Cerebellar cortex (tissue), 1 donor: ENCODE data around the gene NTSR2.

Source experiments
- DNase-seq: peaks from one replicate; pipeline ENCODE4 v3.0.0-alpha.2; 2015; ENCODE audit warnings: low spot score

NTSR2 gene, protein sequence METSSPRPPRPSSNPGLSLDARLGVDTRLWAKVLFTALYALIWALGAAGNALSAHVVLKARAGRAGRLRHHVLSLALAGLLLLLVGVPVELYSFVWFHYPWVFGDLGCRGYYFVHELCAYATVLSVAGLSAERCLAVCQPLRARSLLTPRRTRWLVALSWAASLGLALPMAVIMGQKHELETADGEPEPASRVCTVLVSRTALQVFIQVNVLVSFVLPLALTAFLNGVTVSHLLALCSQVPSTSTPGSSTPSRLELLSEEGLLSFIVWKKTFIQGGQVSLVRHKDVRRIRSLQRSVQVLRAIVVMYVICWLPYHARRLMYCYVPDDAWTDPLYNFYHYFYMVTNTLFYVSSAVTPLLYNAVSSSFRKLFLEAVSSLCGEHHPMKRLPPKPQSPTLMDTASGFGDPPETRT

DNA sequence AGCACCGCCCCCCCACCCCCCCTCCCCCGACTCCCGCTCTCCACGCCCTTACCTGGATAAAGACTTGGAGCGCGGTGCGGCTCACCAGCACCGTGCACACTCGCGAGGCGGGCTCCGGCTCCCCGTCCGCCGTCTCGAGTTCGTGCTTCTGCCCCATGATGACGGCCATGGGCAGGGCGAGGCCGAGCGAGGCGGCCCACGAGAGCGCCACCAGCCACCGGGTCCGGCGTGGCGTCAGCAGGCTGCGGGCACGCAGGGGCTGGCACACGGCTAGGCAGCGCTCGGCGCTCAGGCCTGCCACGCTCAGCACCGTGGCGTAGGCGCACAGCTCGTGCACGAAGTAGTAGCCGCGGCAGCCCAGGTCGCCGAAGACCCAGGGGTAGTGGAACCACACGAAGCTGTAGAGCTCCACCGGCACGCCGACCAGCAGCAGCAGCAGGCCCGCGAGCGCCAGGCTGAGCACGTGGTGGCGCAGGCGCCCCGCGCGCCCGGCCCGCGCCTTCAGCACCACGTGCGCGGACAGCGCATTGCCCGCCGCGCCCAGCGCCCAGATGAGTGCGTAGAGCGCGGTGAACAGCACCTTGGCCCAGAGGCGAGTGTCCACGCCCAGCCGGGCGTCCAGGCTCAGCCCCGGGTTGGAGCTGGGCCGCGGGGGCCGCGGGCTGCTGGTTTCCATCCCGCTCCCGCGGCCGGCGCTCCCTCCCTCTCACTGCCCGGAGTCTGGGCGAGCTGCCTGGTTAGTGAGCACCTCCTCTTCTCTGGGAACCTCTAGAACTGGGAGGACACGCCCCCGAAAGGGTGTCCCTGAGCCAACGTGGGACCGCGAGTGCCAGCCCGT is at the start of gene NTSR2:
Gene NTSR2, minus strand, starts transcription at position 742 of the 838 bp plus-strand sequence. Its CDS starts 66 bp downstream, at position 676.
- no peak for DNase-seq

DNA sequence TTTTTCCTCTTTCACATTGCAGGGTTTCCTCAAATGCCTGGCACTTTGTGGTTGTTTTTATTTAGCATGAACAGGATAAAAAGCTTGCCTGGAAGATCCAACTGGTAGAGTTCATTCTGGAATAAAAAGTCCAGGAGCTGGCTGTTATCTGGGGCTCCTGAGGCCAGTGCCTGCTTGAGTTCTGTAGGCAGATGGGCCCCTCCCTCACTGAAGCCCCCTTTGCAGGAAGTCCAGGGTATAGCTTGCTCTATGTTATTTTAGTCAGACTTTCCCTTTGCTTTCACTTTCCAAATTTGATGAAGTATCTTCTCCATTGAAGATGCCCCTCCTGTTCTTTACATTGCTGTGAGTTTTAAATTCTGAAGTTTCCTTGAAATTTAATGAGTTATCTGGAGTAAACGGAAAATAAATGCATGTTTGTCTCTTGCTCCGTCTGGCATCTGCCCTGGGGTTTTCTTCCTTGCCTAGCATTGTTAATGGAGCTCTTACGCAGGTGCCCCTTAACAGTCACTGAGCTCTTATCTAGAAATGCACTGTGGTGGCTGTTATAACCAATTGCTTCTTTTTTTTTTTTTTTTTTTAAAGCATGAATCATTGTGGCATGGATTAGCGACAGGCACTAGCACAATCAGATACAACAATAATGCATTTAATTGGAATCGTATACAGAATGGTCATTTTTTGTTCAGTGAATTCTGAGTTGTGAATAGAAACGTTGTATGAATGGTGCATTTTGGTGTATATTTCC is 49.4 kb upstream of the NTSR2 start:
- no peak for DNase-seq

DNA sequence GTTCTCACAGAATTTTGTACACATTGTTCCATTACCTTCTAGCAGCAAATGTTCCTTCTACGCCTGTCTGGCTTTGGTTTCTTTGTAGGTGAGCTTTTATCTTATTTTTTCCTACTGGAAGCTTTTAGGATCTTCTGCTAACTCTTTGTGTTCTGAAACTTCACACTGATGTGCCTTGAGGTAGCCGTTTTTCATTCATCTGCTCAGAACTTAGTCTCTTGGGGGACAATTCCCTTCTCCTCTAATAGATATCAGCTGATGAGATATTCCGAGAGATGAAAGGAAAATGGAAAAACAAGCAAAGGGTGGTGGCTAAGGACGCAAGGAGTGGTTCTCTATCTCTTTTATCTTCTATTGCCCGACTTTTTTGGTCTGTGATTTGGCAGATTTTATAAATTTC is 48.6 kb upstream of the NTSR2 start:
- no peak for DNase-seq

DNA sequence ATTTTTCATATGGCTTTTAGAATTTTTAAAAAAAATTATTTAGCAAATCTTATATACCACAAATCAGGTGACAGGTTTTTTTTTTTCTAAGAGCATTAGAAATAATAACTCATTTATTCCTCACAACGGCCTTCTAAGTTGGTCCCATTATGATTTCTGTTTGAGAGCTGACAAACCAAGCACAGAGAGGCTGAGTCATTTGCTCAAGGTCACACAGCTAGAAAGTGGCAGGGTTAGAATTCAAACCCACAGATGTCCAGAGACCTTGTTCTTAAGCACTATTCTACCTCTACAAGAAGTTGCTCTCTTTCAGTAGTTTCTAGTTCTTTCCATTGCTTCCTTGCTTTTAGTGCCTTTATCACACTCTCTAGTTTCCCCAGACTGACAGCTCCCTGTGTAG is 47.6 kb upstream of the NTSR2 start:
- DNase-seq: no peak

DNA sequence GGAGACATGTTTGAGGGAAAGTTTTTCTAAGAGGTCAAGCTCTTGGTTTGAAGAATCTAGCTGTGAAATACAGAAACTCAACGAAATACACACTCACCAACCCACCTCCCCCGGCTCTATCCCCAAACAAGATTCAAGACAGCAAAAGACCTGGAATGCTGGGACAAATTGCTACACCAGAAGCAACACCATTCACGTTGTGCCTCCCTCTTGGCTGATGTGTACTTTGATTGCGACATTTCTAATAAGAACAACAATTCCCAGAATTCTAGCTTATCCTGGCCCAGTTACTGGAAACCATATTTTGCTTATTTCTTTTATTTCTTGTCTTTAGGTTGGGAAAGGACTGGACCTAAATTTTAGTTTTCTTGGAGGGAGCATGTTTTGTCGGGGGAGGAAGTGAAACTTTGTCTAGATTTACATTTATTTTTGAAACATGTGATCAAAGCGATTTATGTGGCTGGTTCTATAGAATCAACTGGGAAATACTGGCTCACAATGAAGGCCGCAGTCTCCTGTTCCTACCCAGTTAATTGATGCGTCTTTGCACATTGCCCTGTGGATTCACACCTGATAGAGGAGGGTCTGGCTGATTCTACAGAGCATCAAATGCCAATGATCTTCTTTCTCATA is 46.8 kb upstream of the NTSR2 start:
- no peak for DNase-seq

DNA sequence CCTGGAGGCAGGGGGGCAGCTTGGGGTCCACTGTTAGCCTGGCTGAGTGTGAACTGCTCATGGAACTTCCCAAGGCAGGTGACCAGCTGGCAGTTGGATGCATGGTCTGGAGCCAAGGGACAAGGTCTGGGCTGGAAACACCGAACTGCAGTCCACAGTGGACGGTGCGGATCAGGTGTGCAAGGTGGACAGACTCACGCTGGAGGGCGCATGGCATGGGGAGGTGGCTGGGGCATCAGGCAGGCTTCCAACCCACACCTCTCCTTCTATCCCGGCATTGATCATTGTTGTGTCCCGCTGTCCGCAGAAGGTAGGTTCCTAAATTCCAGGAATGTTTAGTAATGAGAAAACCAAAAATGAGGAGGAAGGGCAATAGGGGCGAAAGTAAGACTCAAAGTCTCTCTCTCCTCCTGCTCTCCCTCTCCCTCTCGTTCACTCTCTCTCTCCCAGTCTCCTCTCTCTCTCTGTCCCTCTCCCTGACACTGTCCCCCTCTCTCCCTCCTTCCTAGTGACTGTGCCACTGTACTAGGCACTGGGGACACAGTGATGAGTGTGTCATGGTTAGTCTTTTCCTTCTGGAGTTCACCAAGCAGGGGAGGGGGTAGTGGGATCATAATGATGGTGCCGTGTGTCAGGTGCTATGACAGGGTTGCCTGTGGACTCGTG is 46.1 kb upstream of the NTSR2 start:
- DNase-seq: no peak

DNA sequence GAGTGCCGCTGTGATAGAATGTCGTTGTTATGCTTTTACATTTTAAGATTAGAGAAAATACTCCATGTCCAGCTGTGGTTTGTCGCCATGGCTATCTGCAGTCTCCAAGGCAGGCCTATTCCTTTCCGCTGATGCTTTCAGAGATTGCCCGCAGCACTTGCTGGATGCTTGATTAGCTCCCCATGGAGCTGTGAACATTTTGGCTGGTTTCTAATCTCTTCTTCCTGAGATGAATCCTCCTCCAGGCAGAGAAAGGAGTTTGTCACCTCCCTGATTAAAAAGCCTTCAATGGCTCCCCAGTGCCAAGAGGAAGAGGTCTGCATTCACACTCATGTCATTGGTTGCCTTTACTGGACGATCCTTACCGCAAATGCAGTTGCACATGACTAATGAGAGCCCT is 43.8 kb upstream of the NTSR2 start:
- DNase-seq: no peak

DNA sequence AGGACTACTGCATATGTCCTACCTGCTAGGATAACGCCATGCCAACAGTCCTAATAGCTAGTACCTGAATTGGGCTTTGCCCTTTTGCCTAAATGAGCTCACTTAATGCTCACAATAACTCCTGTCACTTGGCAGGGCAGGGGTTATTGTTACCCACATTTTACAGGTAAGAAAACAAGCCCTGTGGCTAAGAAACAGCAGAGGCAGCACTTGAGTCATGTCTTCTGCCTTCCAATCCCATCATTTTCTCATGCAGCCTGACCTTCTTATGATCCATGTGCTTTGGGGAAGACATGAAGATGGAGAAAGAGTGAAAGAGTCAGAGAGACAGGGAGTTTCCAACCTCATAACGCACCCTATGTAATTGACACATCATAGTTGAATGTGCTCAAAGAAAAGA is 42.9 kb upstream of the NTSR2 start:
- no peak for DNase-seq

DNA sequence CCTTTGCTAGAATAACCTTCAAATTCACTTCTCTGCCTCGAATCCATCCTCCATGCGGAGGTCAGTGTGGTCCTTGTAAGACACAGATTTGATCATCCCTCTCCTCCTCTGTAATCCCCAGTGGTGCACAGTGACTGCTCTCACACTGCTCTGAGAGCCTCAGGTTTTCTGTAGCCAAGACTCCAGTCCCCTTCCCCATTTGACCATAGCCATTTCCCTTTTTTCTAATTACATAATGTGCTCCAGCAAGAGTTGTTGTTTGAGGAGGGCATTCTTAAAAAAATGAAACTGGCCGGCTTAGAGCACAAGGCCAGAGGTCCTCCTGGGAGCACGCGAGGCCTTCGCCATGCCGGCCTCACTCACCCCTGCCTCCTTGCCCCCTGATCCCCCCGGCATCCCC is 41.8 kb upstream of the NTSR2 start:
- no peak for DNase-seq

DNA sequence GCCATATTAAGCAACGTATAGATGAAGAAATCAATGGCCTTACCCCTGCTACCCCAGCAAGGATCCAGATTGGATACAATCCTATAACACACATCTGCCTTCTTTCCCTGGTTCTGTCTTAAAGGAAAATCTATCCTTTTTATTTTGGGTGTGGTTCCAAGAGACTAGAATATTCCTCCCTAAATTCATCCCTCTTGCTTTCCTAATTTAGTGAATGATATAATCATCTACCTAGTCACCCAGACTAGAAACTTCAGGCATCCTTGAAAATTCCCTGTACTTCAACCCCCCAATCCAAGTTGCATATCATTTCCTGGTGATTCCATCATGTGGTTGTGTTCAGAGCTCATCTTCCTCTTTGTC is 41.3 kb upstream of the NTSR2 start:
- no peak for DNase-seq

DNA sequence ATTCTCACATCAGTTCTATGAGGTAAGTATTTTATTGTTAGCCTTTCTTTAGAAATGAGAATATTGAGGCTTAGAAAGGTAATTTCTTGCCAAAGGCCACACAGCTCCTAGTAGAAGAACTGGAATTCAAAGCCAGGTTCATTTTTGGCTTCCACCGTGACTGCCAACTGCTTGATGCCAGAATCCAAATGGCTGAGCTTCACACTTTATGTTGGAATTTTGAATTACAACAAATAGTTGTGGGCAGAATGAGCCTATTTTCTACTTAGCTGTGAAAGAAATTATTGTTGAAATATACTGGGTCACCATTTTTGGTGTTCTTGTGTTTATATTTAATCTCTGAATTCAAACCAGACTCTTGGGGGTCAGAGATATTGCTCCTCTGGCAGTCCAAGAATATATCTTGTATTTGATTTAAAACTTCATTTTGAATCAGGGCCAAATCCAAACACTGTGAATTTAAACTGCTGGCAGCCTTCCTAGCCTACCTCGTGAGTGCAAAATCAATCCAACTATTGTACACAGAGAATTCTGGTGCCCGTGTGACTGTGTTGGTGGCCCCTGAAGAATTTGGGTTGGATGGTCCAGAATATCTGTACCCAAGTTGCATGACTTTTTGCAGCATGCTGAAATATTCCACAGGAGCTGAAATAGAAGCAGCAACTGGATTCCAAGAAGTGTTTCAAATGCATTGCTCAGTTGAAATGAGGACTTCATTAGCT is 40.8 kb upstream of the NTSR2 start:
- peak; percentile 29 for DNase-seq

DNA sequence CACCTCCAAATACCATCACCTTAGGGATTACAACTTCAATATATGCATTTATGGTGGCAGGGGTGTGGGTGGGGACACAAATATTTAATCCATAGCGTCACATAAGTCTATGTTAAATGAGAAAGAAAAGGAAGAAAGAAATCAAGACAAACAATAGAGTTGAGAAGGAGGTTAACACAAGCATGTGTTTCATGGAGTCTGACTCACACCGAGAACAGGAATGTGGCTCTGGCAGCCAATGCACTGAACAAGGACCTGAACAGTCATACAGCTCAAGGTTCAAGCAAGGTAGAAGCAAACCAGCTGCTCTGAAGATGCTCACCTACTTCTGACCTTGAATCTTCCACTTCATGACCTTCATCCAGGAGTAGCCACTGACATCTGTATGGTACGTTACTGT is 40.2 kb upstream of the NTSR2 start:
- DNase-seq: no peak

DNA sequence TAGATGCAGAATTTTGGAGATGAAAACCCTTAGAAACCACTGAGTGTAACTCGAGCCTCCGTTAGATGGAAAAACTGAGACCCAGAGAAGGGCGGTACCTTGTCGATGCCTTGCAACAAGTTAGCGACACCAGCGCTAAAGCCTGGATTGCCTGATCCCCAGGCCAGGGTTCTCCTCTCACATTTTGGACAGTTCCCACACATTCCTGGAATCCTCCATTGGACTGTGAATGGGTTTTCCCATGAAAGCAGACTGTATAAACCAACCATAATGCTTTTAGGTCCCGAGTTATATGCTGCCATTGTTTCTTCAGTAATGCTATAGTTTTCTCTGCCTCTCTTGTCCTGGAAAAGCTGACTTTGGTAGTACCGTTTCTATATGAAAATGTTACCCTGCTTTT is 39.3 kb upstream of the NTSR2 start:
- no peak for DNase-seq

DNA sequence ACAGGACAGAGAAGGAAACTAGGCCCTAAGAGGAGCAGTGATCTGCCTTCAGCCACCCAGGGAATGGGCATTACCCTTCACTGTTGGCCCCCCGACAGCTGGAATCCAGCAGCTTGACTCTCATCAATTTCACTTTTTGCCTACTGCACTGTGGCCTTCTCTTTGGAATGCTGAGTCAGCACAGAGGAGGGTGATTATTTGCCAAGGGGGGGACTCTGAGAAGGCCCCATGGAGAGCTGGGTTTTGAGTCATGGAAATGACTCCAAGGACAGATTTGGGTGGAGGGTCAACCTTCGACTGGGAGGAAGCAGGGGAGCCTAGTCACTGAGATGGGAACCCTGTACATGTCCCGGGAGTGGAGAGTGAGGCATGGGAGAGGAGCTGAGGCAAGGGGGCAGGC is 38.1 kb upstream of the NTSR2 start:
- DNase-seq: no peak

DNA sequence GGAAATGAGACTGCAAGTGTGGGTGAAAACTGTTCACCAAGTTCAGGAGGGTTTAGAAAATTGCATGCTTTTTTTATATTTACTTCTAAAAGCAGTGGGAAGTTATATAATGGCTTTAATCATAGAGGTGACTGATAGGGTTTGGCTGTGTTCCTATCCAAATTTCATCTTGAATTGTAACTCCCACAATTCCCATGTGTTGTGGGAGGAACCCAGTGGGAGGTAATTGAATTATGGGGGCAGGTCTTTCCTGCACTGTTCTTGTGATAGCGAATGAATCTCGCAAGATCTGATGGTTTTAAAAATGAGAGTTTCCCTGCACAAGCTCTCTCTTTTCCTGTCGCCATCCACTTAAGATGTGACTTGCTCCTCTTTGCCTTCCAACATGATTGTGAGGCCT is 35.7 kb upstream of the NTSR2 start:
- no peak for DNase-seq

DNA sequence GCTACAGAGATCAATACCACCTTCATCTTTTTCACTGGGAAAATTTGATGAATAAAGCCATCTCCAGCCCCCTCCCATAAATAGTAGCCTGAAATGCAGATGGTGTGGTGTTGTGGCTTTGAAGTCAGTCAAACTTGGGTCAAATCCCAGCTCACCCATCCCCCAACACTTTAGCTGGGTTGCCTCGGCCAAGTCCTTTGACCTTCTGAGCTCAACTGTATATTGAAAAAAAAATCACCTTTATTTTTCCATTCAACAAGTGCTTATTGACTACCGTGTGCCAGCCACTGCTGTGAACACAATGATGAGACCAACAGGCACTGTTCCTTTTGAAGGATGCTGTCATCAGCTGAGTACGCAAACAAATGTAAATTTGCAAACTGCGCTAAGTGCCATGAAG is 35.1 kb upstream of the NTSR2 start:
- no peak for DNase-seq

DNA sequence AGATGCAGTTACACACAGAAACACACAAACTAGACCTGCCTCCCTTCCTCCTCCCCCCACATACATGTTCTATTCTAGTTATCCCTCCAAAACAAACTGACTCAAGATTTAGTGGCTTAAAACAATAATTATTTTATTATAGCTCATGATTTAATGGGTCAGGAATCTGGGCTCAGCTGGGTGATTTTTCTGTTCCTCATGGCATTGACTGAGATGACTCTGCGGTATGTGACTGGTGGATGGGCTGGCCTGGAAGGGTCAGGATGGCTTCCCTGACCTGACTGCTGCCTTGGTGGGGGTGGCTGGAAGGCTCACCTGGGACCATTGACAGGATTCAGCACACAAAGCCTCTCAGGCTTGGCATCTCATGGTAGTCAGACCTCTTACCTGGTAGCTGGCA is 33.7 kb upstream of the NTSR2 start:
- no peak for DNase-seq

DNA sequence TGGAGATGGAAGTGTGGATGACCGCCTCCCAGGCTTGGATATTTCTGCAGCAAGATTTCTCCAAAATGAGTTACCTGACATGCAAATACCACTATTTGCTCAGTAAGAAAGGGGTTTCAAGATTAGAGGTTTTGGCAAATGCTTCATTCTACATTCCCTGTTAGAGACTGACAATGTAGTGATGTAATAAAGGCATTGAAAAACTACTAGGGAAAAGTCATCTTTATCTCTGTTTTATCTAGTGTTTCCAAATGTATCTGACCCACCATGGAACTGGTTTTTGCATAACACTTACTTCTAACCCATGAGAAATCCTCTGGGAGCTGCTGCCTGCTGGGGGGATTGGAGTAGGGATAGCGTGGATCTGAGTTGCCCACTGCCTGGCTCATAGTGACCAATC is 33.0 kb upstream of the NTSR2 start:
- no peak for DNase-seq

DNA sequence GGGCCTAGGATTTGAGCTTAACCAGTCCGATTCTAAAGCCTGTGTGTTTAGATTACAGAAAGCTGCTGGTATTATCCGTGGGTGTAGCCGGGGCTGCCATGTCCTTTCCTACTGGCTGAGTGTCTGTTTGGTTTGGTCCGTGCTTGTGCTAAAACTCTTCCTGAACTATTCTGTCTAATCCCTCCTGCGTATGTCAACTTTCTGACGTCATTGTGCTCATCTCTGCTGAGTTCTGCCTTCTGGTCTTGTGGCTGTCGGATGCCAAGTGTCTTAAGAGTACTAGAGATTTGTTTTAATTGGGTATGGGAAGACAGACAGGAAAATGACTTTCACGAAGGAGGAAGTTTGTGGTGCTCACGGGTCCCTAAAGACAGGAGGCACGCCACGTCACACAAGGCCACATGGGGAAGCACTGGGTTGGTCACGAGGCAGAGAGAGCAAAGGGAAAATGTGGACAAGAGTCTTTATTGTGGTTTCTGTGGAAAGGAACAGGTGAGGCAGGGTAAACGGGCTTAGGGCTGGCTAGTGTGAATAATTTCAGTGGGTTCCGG is 31.8 kb upstream of the NTSR2 start:
- DNase-seq: no peak

DNA sequence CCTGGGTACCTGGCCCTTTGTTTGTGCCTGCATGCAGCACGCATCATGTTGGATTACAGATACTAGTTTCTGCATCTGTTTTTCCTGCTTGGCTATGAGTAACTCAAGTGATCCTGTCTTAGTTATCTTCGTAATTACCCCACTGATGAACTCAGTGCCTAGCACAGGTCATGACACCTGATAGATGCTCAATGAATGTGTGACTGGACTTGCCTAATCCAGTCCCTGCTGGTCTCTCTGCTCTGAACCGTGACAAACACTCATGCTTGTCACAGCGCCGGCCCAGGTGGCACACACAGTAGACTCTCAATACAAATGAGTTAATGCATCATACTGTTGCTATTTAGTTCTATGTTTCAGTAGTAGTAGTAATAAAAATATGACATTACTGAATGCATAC is 31.2 kb upstream of the NTSR2 start:
- DNase-seq: no peak
